SU-DHL-6 (cell line): ENCODE results near the gene PCSK2.

Source experiments
- CTCF ChIP-seq: fragments of 200-600 bp; sonication (generic); IDR thresholded peaks from one replicate; pipeline ENCODE4 v1.5.1; 2017; ENCODE audit warnings: antibody characterized with exemption, mild to moderate bottlenecking, low read length, moderate library complexity; ENCODE audit not compliant: insufficient read depth, poor library complexity, severe bottlenecking
- EZH2phosphoT487 ChIP-seq: fragments of 200-600 bp; sonication (generic), shearing (Covaris generic); conservative IDR thresholded peaks from 2 replicates; pipeline ENCODE4 v1.6.1; 2018; ENCODE audit warnings: mild to moderate bottlenecking, antibody characterized with exemption, low read length, moderate library complexity, mixed read lengths

GRCh38 chr20:17465236-17465635, 238.4 kb downstream of the PCSK2 start:
- TF ChIP-seq CTCF (no peak), EZH2phosphoT487 (no peak)
